OCI-M1 (cell line): ENCODE measurements around the gene EVA1C.
"Not testable (repeated sequence)": the region's sequence is repeated elsewhere in the genome, so short reads cannot be mapped to it uniquely, and the experiment has no call there.

Experiments
- DNase-seq: peaks from one replicate; lab custom pipeline; 2025; lab: John Stamatoyannopoulos, UW

The EVA1C gene

GRCh38 chr21:32412162-32413014 lies at the start of gene EVA1C:
TSS of gene EVA1C (plus strand) at chr21:32412706. CDS start at chr21:32412854, 148 bp downstream.
- no peak for DNase-seq

- DNase-seq: no peak
These were observed 48.1 kb upstream of the EVA1C start for GRCh38 chr21:32364387-32364786.

GRCh38 chr21:32364796-32365195 lies 47.7 kb upstream of the EVA1C start:
- no peak for DNase-seq

- DNase-seq: no peak
These were observed 46.3 kb upstream of the EVA1C start for GRCh38 chr21:32366191-32366590.

- DNase-seq: no peak
These were observed 45.3 kb upstream of the EVA1C start for GRCh38 chr21:32367158-32367557.

- DNase-seq: no peak
These were observed 44.1 kb upstream of the EVA1C start for GRCh38 chr21:32368386-32368785.

GRCh38 chr21:32368961-32369360 lies 43.5 kb upstream of the EVA1C start:
- DNase-seq: not testable (repeated sequence)

- DNase-seq: no peak
These were observed 41.3 kb upstream of the EVA1C start for GRCh38 chr21:32370998-32371766.

GRCh38 chr21:32371913-32372314 lies 40.6 kb upstream of the EVA1C start:
- no peak for DNase-seq

GRCh38 chr21:32372755-32373154 lies 39.8 kb upstream of the EVA1C start:
- no peak for DNase-seq

GRCh38 chr21:32377506-32377905 lies 35.0 kb upstream of the EVA1C start:
- no peak for DNase-seq

- DNase-seq: no peak
These were observed 34.5 kb upstream of the EVA1C start for GRCh38 chr21:32377991-32378390.

GRCh38 chr21:32378956-32379355 lies 33.5 kb upstream of the EVA1C start:
- no peak for DNase-seq

GRCh38 chr21:32380940-32381339 lies 31.6 kb upstream of the EVA1C start:
- DNase-seq: no peak

- DNase-seq: no peak
These were observed 30.9 kb upstream of the EVA1C start for GRCh38 chr21:32381571-32381970.

- no peak for DNase-seq
These were observed 30.3 kb upstream of the EVA1C start for GRCh38 chr21:32382108-32382644.

GRCh38 chr21:32383812-32384211 lies 28.7 kb upstream of the EVA1C start:
- DNase-seq: no peak

GRCh38 chr21:32386195-32386870 lies 26.2 kb upstream of the EVA1C start:
- no peak for DNase-seq

- no peak for DNase-seq
These were observed 25.4 kb upstream of the EVA1C start for GRCh38 chr21:32387151-32387550.

GRCh38 chr21:32388306-32388705 lies 24.2 kb upstream of the EVA1C start:
- no peak for DNase-seq

- DNase-seq: no peak
These were observed 23.0 kb upstream of the EVA1C start for GRCh38 chr21:32389337-32390015.
